ENCODE data around the gene HGS. TPM values are rescaled to one million over a fixed set of nuclear protein-coding genes. Genes with fewer than 3 reads are reported as not detected.

The HGS gene
- total RNA-seq, 4 donors from 2014 or later, result 96.1 to 205 (median 150) TPM

GRCh38 chr17:81648013-81648706 lies 35.7 kb upstream of the HGS start:
- peaks cover 0 to 4% of the 10 kb centered on the region in 2 donors for H3K9me3 ChIP-seq
- 50% methylated on average over 50 of the region's 78 CpGs; no CpG with 5 or more reads in 1 of the 2 donors for WGBS, 2 donors (ENCODE audit: low coverage in 1 of 2)
- H3K4me1 ChIP-seq, result no peaks in the 10 kb centered on the region
- in situ Hi-C loops (cut with MboI; ENCODE audit: low pct_ligation_motif_present in 1 of 4, low pct_unique_long_range_greater_than_20kb in 1 of 4, low sequenced_read_pairs in 3 of 4), result no loop called here
- no peak overlapping the region for H3K4me3 ChIP-seq
- no peak overlapping the region for H3K27ac ChIP-seq
- intact Hi-C loops (cut with DNase I; ENCODE audit: low total_unique reads), result no loop called here
- peaks cover 44% of the 10 kb centered on the region for H3K27me3 ChIP-seq
- no peak for DNase-seq
- TF ChIP-seq EP300 (IDR thresholded peaks at IDR 0.05; ENCODE audit: low read depth) (no peak), POLR2A (IDR thresholded peaks at IDR 0.05) (no peak), POLR2AphosphoS5 (IDR thresholded peaks at IDR 0.05) (no peak), CTCF (IDR thresholded peaks at IDR 0.05) (no peak)
- no peaks in the 10 kb centered on the region for H3K36me3 ChIP-seq

DNA sequence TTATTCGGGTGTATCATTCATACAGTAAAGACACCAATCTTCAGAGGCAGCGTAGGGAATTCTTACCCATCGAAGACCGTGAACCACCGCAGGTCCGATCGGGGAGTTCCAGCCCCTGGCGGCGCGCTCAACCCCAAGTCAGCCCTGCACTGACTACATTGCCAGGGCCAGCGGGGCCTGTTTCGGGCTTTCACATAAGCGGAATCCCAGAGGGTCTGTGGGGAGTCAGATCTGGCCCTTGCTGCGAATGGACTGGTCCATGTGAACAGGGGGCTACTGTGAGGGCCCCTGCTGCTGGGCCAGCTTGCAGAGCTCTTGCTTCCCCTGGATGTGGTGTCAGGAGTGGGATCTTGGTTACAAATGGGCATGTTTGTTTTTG lies 35.1 kb upstream of the HGS start:
- in situ Hi-C loops (cut with MboI; ENCODE audit: low pct_ligation_motif_present in 1 of 4, low pct_unique_long_range_greater_than_20kb in 1 of 4, low sequenced_read_pairs in 3 of 4), result no loop called here
- Histone ChIP-seq H3K27ac (no peak overlapping the region), H3K4me3 (no peak overlapping the region), H3K4me1 (no peaks in the 10 kb centered on the region), H3K9me3 (peaks cover 0 to 4% of the 10 kb centered on the region in 2 donors), H3K36me3 (no peaks in the 10 kb centered on the region), H3K27me3 (peaks cover 50% of the 10 kb centered on the region)
- no peak for DNase-seq
- TF ChIP-seq CTCF (IDR thresholded peaks at IDR 0.05) (no peak), POLR2A (IDR thresholded peaks at IDR 0.05) (no peak), EP300 (IDR thresholded peaks at IDR 0.05; ENCODE audit: low read depth) (no peak), POLR2AphosphoS5 (IDR thresholded peaks at IDR 0.05) (no peak)
- 92% methylated on average over 11 of the region's 14 CpGs; no CpG with 5 or more reads in 1 of the 2 donors for WGBS, 2 donors (ENCODE audit: low coverage in 1 of 2)
- intact Hi-C loops (cut with DNase I; ENCODE audit: low total_unique reads), result no loop called here

GRCh38 chr17:81650951-81651350 lies 32.9 kb upstream of the HGS start:
- TF ChIP-seq POLR2AphosphoS5 (IDR thresholded peaks at IDR 0.05) (no peak), POLR2A (IDR thresholded peaks at IDR 0.05) (no peak), EP300 (IDR thresholded peaks at IDR 0.05; ENCODE audit: low read depth) (no peak), CTCF (IDR thresholded peaks at IDR 0.05) (no peak)
- in situ Hi-C loops (cut with MboI; ENCODE audit: low pct_ligation_motif_present in 1 of 4, low pct_unique_long_range_greater_than_20kb in 1 of 4, low sequenced_read_pairs in 3 of 4) (no loop called here), intact Hi-C loops (cut with DNase I; ENCODE audit: low total_unique reads) (no loop called here)
- peaks cover 0 to 4% of the 10 kb centered on the region in 2 donors for H3K9me3 ChIP-seq
- no peak overlapping the region for H3K4me3 ChIP-seq
- no peak for DNase-seq
- no peaks in the 10 kb centered on the region for H3K4me1 ChIP-seq
- 75 to 78% methylated on average over 4 to 7 of the region's 9 CpGs for WGBS, 2 donors (ENCODE audit: low coverage in 1 of 2)
- H3K27ac ChIP-seq, result no peak overlapping the region
- H3K36me3 ChIP-seq, result no peaks in the 10 kb centered on the region
- peaks cover 55% of the 10 kb centered on the region for H3K27me3 ChIP-seq

GRCh38 chr17:81651692-81652091 lies 32.1 kb upstream of the HGS start:
- no peak for DNase-seq
- Histone ChIP-seq H3K27ac (no peak overlapping the region), H3K27me3 (peaks cover 55% of the 10 kb centered on the region), H3K9me3 (peaks cover 0 to 4% of the 10 kb centered on the region in 2 donors), H3K4me3 (no peak overlapping the region), H3K36me3 (no peaks in the 10 kb centered on the region), H3K4me1 (no peaks in the 10 kb centered on the region)
- in situ Hi-C loops (cut with MboI; ENCODE audit: low pct_ligation_motif_present in 1 of 4, low pct_unique_long_range_greater_than_20kb in 1 of 4, low sequenced_read_pairs in 3 of 4), result no loop called here
- intact Hi-C loops (cut with DNase I; ENCODE audit: low total_unique reads), result no loop called here
- TF ChIP-seq CTCF (IDR thresholded peaks at IDR 0.05), result no peak
- TF ChIP-seq EP300 (IDR thresholded peaks at IDR 0.05; ENCODE audit: low read depth), result no peak
- no peak for TF ChIP-seq POLR2A (IDR thresholded peaks at IDR 0.05)
- no peak for TF ChIP-seq POLR2AphosphoS5 (IDR thresholded peaks at IDR 0.05)
- WGBS, 2 donors (ENCODE audit: low coverage in 1 of 2), result 69% methylated on average over 10 of the region's 10 CpGs; no CpG with 5 or more reads in 1 of the 2 donors

Measured in transverse colon (tissue), 4 donors.